HG02970 (cell line): Measurements from ENCODE around the gene NTM.

Source experiments
- ATAC-seq: cut with Tn5 transposase; IDR thresholded peaks from one replicate; pipeline ENCODE4 v1.9.1; 2021; ENCODE audit warnings: mild to moderate bottlenecking, moderate library complexity, moderate number of reproducible peaks; ENCODE audit not compliant: unreplicated experiment, low FRiP score

The NTM gene

DNA sequence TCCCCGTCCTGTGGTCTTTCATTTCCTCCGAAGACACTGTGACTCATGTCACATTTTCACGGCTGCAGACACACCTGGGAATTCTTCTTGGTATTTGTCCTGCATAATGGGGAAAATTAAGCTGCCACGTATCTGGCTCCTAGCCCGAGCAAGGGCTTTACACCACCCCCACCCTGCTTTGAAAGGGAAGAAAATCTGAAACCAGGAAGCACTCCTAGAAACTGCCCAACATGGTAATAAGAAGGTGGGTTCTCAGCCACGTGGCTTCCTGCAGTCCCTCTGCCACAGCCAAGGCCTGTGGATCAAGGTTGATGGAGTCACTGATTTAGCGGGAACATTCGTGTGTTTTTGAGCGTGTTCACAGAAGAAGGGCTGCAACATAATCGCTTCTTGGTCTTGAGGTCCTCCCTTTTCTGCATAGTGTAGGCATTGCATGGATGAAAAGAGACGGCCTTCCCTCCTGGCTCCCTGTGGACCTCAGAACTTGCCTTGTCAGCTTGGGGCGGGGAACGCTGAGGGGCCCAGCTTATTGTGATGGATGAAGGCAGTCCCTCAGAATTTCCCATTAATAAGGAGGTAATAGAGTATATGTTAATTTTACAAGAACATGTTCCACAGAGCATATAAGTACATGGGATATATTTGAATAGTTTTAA lies 292.0 kb downstream of the NTM start:
- ATAC-seq = no peak

DNA sequence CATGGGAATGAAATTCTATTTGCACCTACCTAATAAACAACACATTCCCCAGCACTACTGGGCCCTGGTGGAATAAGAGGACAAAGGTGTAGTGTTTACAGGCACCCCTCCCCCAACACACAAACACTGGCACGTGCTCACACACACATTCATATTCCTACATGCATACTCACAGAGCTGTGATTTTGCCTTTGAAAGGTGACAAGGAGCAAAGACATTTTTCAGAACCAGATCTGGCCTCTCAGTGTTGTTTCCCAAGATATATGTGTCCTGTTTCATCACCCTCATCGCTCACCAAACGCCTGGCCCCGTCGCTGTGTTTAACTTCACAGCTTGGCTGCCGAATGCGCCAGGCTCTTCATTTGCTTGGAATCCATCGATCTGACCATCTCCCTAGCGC lies 292.6 kb downstream of the NTM start:
- no peak for ATAC-seq

DNA sequence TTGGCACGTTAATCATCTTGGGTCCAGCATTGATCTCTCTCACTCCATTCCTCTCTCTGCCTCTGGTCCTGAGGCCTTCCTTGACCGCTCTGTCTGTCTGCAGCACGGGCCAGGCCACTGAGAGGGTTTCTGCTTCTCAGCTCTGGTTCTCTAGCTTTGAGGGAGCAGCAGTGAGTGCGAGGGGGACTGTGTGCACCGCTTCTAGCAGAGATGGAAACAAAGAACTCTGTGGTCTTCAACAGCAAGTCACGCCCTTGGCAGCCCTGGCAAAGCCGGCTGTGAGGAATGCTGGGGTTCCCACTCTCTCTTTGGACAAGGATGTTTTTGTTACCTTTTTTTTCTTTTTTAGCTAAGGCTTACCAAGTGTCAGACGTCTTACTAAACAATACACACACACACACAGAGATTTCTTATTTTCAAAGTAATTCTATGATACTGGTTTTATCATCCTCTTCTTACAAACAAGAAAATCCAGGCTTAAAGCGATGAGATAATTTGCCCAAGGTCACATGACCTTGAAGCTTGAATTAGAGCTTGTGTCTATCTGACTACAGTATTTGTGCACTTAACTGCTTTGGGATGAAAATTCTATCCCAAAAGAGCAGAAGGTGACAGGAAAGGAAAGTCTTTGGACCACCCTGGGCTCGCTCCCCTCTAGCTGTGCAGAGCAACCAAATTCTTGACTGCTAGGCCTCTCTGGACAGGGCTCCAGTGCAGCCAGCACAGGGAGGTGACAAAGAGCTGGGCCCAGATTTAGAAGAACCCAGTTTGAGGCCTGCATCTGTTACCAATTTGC lies 293.2 kb downstream of the NTM start:
- no peak for ATAC-seq

- ATAC-seq = no peak
Measured at GRCh38 chr11:131664293-131664692, 293.9 kb downstream of the NTM start.

DNA sequence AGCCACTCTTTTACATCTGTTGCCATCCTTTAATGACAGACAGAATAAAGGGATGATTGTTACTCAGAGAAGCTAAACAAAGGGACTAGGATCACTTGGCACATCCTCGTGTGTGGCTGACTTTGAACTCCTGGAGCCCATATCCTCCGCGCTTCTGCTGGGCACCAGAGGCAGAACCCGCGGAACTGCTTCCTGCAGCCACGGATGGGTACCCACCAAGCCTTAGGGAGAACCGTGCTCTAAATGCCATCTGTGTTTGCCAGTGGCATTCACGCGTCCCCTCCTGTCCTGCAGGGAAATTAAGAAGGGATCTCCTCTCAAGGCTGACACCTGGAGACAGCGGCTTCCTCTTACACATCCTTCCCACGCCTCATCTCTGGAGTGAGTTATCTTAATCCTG lies 294.4 kb downstream of the NTM start:
- ATAC-seq = no peak

DNA sequence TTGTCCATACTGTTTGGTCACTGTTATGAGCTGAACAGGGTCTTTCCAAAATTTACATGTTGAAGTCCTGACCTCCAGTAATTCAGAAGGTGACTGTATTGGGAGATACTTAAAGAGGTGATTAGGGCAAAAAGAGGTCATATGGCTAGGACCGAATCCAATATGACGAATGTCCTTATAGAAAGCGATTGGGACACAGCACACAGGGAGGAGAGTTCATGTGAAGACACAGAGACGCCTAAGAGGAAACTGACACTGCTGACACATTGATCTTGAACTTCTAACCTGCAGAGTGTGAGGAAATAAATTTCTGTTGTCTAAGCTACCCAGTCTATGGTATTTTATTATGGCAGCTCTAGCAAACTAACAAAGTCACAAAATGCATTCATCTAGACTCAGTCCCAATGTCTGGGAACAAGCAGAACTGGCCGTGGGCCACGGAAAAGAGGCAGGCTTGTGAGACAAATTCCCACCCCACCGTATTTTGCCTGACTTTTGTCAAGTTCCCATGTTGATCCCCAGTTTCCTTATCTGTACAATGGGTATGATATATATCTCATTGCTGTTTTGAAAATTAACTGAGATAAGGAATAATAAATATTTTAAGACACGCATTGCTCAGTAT lies 295.0 kb downstream of the NTM start:
- no peak for ATAC-seq

DNA sequence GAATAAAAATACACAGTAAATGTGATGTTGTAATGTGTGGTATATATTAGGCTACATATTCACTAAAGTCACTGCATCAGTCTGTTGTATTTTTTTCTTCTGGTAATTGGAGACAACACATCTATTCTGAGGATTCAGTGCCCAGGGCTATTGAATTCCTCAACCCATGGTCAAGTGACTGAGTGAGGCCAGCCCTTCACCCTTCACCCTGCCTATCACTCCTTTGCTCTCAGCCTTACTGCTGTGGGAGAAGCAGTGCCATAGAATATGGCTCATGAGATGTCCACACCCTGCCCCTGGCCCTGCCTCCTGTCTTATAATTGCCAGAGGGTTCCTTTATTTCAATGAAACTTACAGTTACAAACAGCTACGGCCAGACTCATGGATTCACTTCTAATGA lies 295.6 kb downstream of the NTM start:
- ATAC-seq = no peak

DNA sequence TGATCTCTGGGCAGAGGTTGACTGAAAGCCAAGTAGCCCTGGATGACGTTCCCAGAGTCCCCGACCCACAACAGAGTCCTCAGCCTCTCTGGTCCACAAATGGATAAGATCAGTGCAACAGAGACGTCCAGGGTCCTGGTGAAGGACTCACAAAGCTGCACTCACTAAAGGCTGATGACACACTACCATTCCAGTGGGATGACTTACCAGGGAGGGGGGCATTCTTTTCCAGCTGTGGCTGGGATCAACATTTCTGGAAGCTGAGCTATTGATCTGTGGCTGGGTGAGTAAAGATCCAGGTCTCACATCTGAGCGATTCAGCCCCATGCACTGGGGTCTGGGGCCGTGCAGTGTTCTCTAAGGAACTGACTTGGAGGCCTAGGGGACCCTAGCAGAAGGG lies 296.2 kb downstream of the NTM start:
- no peak for ATAC-seq

DNA sequence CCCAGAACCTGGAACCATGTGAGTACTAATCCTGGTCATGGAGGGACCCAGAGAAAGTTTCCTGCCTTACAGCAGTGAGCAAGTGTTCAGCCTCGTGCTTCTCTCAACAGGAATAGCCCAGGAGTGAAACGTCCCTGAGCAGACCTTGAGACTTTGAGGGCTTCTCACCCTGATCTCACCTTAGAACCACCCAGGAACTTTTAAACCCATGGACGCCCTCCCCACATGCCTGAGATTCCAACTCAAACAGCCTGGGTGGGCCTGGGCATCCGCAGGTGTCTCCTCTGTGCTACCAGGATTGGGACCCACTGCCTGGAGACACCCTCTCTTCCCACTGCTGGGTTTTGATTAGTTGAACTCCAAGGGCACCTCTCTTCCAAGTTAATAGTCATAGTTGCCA lies 297.2 kb downstream of the NTM start:
- ATAC-seq = no peak

GRCh38 chr11:131668500-131669400 lies 298.3 kb downstream of the NTM start:
- ATAC-seq = no peak

DNA sequence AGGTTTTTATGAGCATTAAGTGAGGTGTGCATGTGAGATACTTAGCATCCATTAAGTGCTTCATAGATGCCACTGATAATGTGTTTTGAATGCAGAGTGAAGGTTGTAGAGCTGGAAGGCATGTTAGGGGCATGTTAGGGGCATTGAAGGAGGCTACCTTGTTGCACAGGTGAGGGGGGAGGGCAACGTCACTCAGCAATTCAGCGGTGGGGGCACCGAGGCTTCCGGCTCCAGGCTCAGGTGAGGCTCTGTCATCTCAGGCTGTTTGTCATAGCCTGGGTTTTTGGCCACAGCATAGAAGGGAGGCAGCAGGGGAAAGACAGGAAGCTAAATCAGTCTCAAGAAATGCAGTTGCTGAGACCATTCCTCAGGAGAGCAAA lies 299.0 kb downstream of the NTM start:
- ATAC-seq = no peak

DNA sequence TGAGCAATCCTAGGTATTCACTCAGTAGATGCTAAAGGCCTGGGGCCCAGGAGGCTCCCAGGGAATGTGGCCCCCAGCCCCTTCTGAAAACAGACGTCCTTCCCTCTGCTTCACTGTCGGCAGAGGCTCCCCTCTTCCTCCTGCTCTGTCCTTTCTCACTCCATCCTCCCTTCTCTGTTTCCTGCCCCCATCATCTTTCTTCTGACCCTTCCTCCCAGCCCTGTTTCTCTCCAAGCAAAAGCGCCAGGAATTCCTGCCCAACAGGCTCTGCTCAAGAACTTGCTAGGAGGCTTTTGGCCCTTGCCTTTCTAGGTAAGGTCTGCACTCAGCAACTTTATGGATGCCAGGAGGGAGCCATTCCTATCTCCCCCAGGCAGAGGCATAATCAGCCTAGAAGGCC lies 300.5 kb downstream of the NTM start:
- ATAC-seq = no peak

DNA sequence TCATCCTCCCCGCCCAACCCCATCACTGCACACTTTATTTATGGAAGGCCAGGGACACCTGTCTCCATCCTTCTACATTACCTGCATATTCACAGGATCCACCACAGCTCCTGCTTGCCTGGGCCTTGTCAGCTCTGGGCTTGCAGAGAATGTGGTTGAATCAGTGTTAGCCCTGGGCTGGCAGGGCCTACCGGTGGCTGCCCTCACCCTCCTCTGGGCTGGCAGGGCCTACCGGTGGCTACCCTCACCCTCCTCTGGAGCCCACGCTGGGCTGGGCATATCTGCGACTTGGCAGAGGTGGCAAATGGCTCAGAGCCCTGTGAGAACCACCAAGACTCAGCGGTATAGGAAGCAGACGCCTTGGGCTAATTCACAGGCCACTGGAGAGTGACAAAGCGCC lies 300.9 kb downstream of the NTM start:
- no peak for ATAC-seq

GRCh38 chr11:131671734-131672133 lies 301.3 kb downstream of the NTM start:
- ATAC-seq = no peak

DNA sequence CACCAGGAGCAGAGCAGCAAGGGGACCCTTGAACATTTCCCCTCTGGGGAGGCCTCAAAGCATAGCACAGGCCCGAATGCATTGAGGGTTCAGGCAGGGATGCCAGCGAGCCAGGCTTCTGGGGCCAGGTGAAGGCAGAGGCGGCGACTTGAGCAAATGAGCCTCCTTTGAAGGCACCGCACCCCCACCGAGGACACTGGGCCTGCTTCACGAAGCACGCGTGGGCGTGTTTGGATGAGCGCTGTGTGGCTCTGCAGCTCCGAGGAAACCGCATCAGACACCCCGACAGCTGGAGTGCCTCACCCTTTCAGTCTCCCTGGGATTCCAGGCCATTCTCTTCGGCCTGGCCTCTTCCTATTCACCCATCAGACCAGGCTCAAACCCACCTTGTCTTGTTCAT lies 301.8 kb downstream of the NTM start:
- ATAC-seq = no peak

GRCh38 chr11:131674051-131674755 lies 303.8 kb downstream of the NTM start:
- ATAC-seq = peak; percentile 84

DNA sequence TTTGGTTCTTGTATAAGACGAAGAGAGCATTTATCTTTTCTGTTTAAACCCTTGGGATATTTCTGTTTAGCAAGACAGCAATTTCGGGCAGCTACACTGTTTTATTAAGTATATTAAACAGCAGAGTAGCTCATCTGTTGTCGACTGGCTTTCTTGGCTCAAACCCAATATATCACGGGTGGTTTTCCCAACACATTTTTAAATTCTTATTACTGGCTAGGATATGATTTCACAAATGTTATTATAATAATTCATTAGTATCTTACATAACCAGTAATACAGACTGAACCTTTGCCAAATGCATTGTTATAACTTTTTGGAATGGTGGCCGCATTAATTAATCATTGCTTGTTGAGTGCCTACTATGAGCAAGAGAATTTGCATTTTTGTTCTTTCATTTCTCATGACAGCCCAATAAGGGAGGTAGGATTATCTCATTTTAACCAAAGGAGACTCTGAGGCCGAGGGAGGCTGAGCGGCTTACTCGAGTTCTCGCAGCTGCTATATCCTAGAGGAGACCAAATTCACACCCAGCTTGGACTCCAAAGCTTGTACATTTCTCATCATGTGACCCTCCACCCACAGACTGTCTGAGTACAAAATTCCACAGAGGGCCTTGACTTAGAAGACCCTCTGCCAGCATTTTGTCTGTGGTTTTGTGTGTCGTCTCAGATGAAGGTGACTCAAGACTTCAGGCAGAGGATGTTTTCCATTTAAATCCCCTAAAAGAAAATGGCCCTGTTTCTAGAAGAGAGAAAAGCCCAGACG lies 304.9 kb downstream of the NTM start:
- no peak for ATAC-seq

DNA sequence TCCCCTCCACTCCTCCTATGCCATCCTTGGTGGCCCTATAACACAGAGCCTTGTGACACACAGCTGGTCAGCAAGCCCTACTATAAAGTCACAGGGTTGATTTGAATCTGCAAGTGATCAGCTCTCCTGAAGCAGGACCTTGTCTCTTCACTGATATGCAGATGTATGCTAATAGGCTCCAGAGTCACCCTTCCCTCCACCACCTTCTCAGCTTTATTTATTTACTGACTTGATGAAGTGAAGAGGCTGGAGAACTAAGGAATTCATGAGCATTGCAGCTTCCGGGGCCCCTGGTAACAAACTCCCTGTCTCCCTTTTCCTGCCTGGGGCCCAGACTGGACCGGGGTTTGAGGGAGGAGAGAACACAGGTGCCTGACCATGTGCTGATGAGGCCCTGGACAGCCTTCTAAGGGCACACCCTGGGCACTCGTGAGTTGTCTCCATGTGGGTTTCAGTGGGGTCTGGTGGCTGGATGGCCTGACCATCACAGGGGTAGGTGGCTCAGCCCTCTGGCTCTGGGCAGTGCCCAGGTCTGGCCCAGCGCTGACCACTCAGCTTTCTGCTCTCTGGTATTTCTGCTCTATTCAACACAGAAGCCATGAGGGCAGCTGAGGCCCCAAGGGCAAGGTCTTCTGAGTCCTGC lies 307.5 kb downstream of the NTM start:
- ATAC-seq = no peak
